NCI-H1436 treated with DMSO at 0.1 percent for 48 hours (cell line): Measurements from ENCODE around the gene SDCCAG8.
A peak's percentile ranks its signal among the peaks of the same experiment; 100 is the strongest.
"Not testable (repeated sequence)": the region's sequence is repeated elsewhere in the genome, so short reads cannot be mapped to it uniquely, and the experiment has no call there.

Experiments
- DNase-seq: peaks from one replicate; lab custom pipeline; 2025; lab: John Stamatoyannopoulos, UW

SDCCAG8 gene

GRCh38 chr1:243255791-243256512 lies at the start of gene SDCCAG8:
SDCCAG8 (plus strand) TSS chr1:243256041; CDS start chr1:243256174, 133 bp downstream.
- DNase-seq = peak; percentile 100

- DNase-seq = not testable (repeated sequence)
Measured at GRCh38 chr1:243211984-243212383, 43.9 kb upstream of the SDCCAG8 start.

GRCh38 chr1:243213045-243213787 lies 42.6 kb upstream of the SDCCAG8 start:
- no peak for DNase-seq

- not testable (repeated sequence) for DNase-seq
Measured at GRCh38 chr1:243215276-243215875, 40.5 kb upstream of the SDCCAG8 start.

GRCh38 chr1:243216741-243217140 lies 39.1 kb upstream of the SDCCAG8 start:
- no peak for DNase-seq

- no peak for DNase-seq
Measured at GRCh38 chr1:243217349-243217748, 38.5 kb upstream of the SDCCAG8 start.

GRCh38 chr1:243218059-243218458 lies 37.8 kb upstream of the SDCCAG8 start:
- no peak for DNase-seq

GRCh38 chr1:243227622-243228021 lies 28.2 kb upstream of the SDCCAG8 start:
- no peak for DNase-seq

- DNase-seq = no peak
Measured at GRCh38 chr1:243229526-243229925, 26.3 kb upstream of the SDCCAG8 start.

GRCh38 chr1:243230914-243231313 lies 24.9 kb upstream of the SDCCAG8 start:
- DNase-seq = no peak

GRCh38 chr1:243233908-243234307 lies 21.9 kb upstream of the SDCCAG8 start:
- no peak for DNase-seq

GRCh38 chr1:243234978-243235647 lies 20.7 kb upstream of the SDCCAG8 start:
- no peak for DNase-seq

GRCh38 chr1:243236604-243237252 lies 19.1 kb upstream of the SDCCAG8 start:
- DNase-seq = no peak

- DNase-seq = no peak
Measured at GRCh38 chr1:243244432-243244841, 11.4 kb upstream of the SDCCAG8 start.

GRCh38 chr1:243246916-243247315 lies 8.9 kb upstream of the SDCCAG8 start:
- DNase-seq = no peak

GRCh38 chr1:243247901-243248300 lies 7.9 kb upstream of the SDCCAG8 start:
- no peak for DNase-seq

- no peak for DNase-seq
Measured at GRCh38 chr1:243249214-243249613, 6.6 kb upstream of the SDCCAG8 start.

- DNase-seq = no peak
Measured at GRCh38 chr1:243250102-243250501, 5.7 kb upstream of the SDCCAG8 start.

- DNase-seq = no peak
Measured at GRCh38 chr1:243251539-243251938, 4.3 kb upstream of the SDCCAG8 start.

- DNase-seq = no peak
Measured at GRCh38 chr1:243253211-243253925, 2.5 kb upstream of the SDCCAG8 start.

GRCh38 chr1:243253926-243254232 lies 2.0 kb upstream of the SDCCAG8 start:
- DNase-seq = no peak
